GM12875 (cell line): ENCODE results near the gene CSAD.
A peak's percentile ranks its signal among the peaks of the same experiment; 100 is the strongest.

Experiments
- H3K4me3 ChIP-seq: one replicate; pipeline ENCODE4 v1.5.1; 2011; ENCODE audit warnings: low read depth, low read length, control low read depth
- CTCF ChIP-seq: IDR thresholded peaks from 2 replicates; pipeline ENCODE4 v1.5.1; 2011; ENCODE audit warnings: low read depth, mild to moderate bottlenecking, control low read depth, inconsistent platforms, low read length, moderate library complexity, borderline replicate concordance; ENCODE audit not compliant: insufficient read depth

The CSAD gene

GRCh38 chr12:53217051-53217930 lies 36.6 kb upstream of the CSAD start:
- H3K4me3 ChIP-seq, result no peak overlapping the region
- TF ChIP-seq CTCF, result no peak

GRCh38 chr12:53215497-53215896 lies 34.8 kb upstream of the CSAD start:
- H3K4me3 ChIP-seq, result no peak overlapping the region
- TF ChIP-seq CTCF, result no peak

GRCh38 chr12:53214687-53215455 lies 34.1 kb upstream of the CSAD start:
- H3K4me3 ChIP-seq, result no peak overlapping the region

GRCh38 chr12:53214221-53214620 lies 33.5 kb upstream of the CSAD start:
- no peak overlapping the region for H3K4me3 ChIP-seq
- no peak for TF ChIP-seq CTCF

More at GRCh38 chr12:53214687-53215455, 34.1 kb upstream of the CSAD start:
- TF ChIP-seq CTCF, result no peak

- H3K4me3 ChIP-seq, result no peak overlapping the region
- TF ChIP-seq CTCF, result peak; percentile 95
Observed at GRCh38 chr12:53213348-53213747, 32.6 kb upstream of the CSAD start.

- no peak overlapping the region for H3K4me3 ChIP-seq
Observed at GRCh38 chr12:53212931-53213330, 32.2 kb upstream of the CSAD start.

More at GRCh38 chr12:53212931-53213330, 32.2 kb upstream of the CSAD start:
- TF ChIP-seq CTCF, result no peak
